Activated B cell treated with CpG ODN at 0.5 μM for 24 hours (primary cell): Measurements from ENCODE around the gene NMNAT2. TPM values are rescaled to one million over a fixed set of nuclear protein-coding genes. Genes with fewer than 3 reads are reported as not detected.

ENCODE experiments used
- ATAC-seq: fragments of 200-7000 bp; cut with Tn5 transposase; one replicate; pipeline ENCODE4 v1.10.0; 2021; ENCODE audit warnings: low read depth, mild to moderate bottlenecking, moderate library complexity
- CTCF ChIA-PET: fragments of 350-600 bp; sonication (Branson Sonifier 250); formaldehyde crosslinking; loops from one replicate; lab custom pipeline; 2021; ENCODE audit warnings: antibody characterized with exemption; lab: Charles Lee
- POLR2A ChIA-PET: fragments of 350-600 bp; sonication (Branson Sonifier 250); formaldehyde crosslinking; loops from one replicate; lab custom pipeline; 2021; ENCODE audit warnings: antibody characterized with exemption; lab: Charles Lee
- DNase-seq: peaks from one replicate; pipeline ENCODE4 v3.0.0; 2022
- H3K27ac Mint-ChIP-seq: one replicate; pipeline ENCODE4 v1.8.0; 2020; ENCODE audit warnings: mixed read lengths
- H3K27me3 Mint-ChIP-seq: one replicate; pipeline ENCODE4 v1.8.0; 2021; ENCODE audit warnings: mixed read lengths
- H3K36me3 Mint-ChIP-seq: one replicate; pipeline ENCODE4 v1.8.0; 2021; ENCODE audit warnings: low read depth, mixed read lengths
- H3K4me1 Mint-ChIP-seq: one replicate; pipeline ENCODE4 v1.8.0; 2021; ENCODE audit warnings: mixed read lengths
- H3K4me3 Mint-ChIP-seq: one replicate; pipeline ENCODE4 v1.8.0; 2020; ENCODE audit warnings: mild to moderate bottlenecking, mixed read lengths
- H3K9me3 Mint-ChIP-seq: one replicate; pipeline ENCODE4 v1.8.0; 2020; ENCODE audit warnings: mixed read lengths
- CTCF ChIP-seq: fragments of 200-600 bp; IDR thresholded peaks from one replicate; pipeline ENCODE4 v1.8.0; 2022; ENCODE audit warnings: antibody characterized with exemption, mild to moderate bottlenecking
- intact Hi-C: fragments of 100-400 bp; cut with micrococcal nuclease; formaldehyde crosslinking; loops from one replicate; pipeline ENCODE4 v1.15.1; 2024
- total RNA-seq: library from RNA; stranded (reverse); gene quantifications from 2 replicates; pipeline ENCODE4 v1.2.3, GENCODE V29; 2022

Gene NMNAT2
- total RNA-seq, 1 donor from 2014 or later, result not detected

GRCh38 chr1:183223467-183223866, 194.7 kb downstream of the NMNAT2 start:
- Mint-ChIP-seq H3K4me1 (peaks cover 5% of the 10 kb centered on the region), H3K27ac (no peak overlapping the region), H3K36me3 (no peaks in the 10 kb centered on the region), H3K4me3 (no peak overlapping the region), H3K27me3 (peaks cover 6% of the 10 kb centered on the region), H3K9me3 (no peaks in the 10 kb centered on the region)
- CTCF ChIA-PET, result no interaction called here
- POLR2A ChIA-PET, result no interaction called here
- intact Hi-C loops, result no loop called here
- TF ChIP-seq CTCF, result no peak
- DNase-seq, result no peak
- ATAC-seq, result no peak

- intact Hi-C loops, result no loop called here
- Mint-ChIP-seq H3K4me1 (peaks cover 5% of the 10 kb centered on the region), H3K36me3 (no peaks in the 10 kb centered on the region), H3K27ac (no peak overlapping the region), H3K27me3 (peaks cover 6% of the 10 kb centered on the region), H3K9me3 (no peaks in the 10 kb centered on the region), H3K4me3 (no peak overlapping the region)
- no peak for DNase-seq
- POLR2A ChIA-PET, result no interaction called here
- TF ChIP-seq CTCF, result no peak
- CTCF ChIA-PET, result interaction anchor here (0.6 kb wide), 1 partner anchor 346 kb away, joined by 3 read pairs; no protein-coding TSS in a partner anchor
- no peak for ATAC-seq
Observed at GRCh38 chr1:183222909-183223308, 195.3 kb downstream of the NMNAT2 start.

- no peak for TF ChIP-seq CTCF
- DNase-seq, result no peak
- CTCF ChIA-PET, result no interaction called here
Observed at GRCh38 chr1:183219616-183220009, 198.6 kb downstream of the NMNAT2 start.

GRCh38 chr1:183218971-183219615, 199.1 kb downstream of the NMNAT2 start:
- peaks cover 23% of the 10 kb centered on the region for H3K27me3 Mint-ChIP-seq
- no peak overlapping the region for H3K4me3 Mint-ChIP-seq
- ChIA-PET POLR2A (no interaction called here), CTCF (no interaction called here)
- no peak for TF ChIP-seq CTCF
- intact Hi-C loops, result no loop called here
- H3K36me3 Mint-ChIP-seq, result no peaks in the 10 kb centered on the region
- H3K27ac Mint-ChIP-seq, result no peak overlapping the region
- DNase-seq (no peak), ATAC-seq (no peak)
- no peaks in the 10 kb centered on the region for H3K4me1 Mint-ChIP-seq
- no peaks in the 10 kb centered on the region for H3K9me3 Mint-ChIP-seq

More at GRCh38 chr1:183219616-183220009, 198.6 kb downstream of the NMNAT2 start:
- intact Hi-C loops, result no loop called here
- H3K27ac Mint-ChIP-seq, result no peak overlapping the region
- H3K27me3 Mint-ChIP-seq, result peaks cover 19% of the 10 kb centered on the region
- no peaks in the 10 kb centered on the region for H3K9me3 Mint-ChIP-seq
- ATAC-seq, result no peak
- POLR2A ChIA-PET, result no interaction called here
- no peaks in the 10 kb centered on the region for H3K4me1 Mint-ChIP-seq
- H3K4me3 Mint-ChIP-seq, result no peak overlapping the region
- no peaks in the 10 kb centered on the region for H3K36me3 Mint-ChIP-seq

DNA sequence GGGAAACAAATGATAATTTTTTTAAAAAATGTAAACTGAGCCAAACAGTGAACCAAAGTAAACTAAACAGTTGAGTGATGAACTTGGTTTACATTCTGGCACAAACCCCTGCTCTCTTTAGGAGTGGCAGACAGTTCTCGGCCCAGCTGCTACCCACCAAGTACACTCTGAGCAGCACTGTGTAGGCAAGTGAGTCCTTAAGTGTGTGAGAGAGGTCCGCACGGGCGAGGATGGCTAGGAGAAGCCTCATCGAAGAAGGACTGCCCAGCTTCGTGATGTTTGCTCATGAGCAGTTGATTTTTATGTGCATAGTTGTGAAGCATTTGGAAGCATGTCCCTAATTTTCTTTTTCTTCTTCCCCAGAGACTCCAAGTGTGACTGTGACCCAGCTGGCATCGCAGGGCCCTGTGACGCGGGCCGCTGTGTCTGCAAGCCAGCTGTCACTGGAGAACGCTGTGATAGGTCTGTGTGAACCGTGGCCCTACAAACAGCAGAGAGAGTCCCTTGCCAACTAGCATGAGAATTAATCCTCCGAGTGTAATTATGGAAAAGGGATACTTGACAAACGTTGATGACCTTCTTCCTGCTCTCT, 200.1 kb downstream of the NMNAT2 start:
- Mint-ChIP-seq H3K4me3 (no peak overlapping the region), H3K36me3 (no peaks in the 10 kb centered on the region), H3K9me3 (no peaks in the 10 kb centered on the region), H3K4me1 (no peaks in the 10 kb centered on the region), H3K27ac (no peak overlapping the region), H3K27me3 (peaks cover 24% of the 10 kb centered on the region)
- ChIA-PET POLR2A (no interaction called here), CTCF (no interaction called here)
- DNase-seq (no peak), ATAC-seq (no peak)
- no peak for TF ChIP-seq CTCF
- intact Hi-C loops, result no loop called here
